GM19043 (cell line): ENCODE results near the gene ARPC1A.
"Not testable (repeated sequence)": the region's sequence is repeated elsewhere in the genome, so short reads cannot be mapped to it uniquely, and the experiment has no call there.

Experiments
- ATAC-seq: cut with Tn5 transposase; IDR thresholded peaks from one replicate; pipeline ENCODE4 v1.9.1; 2021; ENCODE audit warnings: low read depth; ENCODE audit not compliant: unreplicated experiment

The ARPC1A gene

DNA sequence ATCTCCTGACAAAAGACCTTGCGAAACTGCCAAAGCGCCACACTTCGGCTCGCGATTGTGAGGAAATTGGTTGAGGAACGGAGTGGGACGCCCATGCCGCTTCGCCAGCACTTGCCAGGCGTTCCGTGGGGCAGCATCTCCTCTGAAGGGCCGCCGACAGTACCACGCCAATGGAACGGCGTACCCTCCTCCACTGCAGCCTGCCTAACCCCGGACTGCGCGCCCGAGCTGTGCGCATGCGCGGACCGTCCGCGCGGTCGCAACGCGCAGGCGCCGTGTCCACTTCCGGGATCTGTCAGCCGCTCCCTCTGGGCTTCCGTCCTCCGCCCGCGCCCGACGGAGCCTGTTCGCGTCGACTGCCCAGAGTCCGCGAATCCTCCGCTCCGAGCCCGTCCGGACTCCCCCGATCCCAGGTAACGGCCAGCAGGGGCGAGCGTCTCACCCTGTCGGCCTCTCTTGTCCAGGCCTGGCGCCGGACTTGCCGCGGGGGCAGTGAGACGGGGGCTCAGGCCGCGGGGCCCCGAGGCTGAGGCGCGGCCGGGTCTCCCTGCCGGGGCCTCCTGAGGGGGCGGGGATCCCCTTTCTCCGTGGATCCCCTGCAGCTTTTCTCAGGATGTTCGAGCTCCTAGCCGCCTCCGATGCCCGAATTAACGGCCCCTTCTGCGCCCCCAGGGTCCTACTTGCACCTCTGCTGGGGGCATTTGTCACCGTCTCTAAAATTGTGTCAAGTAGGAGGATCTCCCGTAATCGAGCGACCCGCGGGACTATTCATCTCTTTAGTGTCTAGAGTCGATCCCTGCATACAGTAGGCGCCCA is at the start of gene ARPC1A:
Gene ARPC1A, plus strand, starts transcription at position 307 of the 816 bp plus-strand sequence. CDS start 7,456 bp downstream, outside the sequence.
- ATAC-seq: peak; percentile 93

DNA sequence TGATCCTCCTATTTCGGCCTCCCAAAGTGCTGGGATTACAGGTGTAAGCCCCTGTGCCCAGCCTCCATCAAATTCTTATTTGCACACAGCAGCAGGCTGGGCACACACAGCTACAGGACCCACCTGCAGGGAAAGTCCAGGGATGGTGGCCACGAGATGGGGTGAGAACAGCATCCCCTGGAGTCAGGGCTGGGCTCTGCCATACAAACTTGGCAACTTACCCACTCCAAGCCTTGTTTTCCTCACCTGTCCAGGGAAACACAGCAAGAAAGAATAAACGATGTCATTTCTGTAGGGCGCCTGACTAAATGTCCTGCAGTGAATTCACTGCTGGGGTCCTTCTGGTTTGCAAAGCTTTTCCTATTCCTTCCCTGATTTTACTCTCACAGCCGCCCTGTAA is 47.5 kb upstream of the ARPC1A start:
- no peak for ATAC-seq

DNA sequence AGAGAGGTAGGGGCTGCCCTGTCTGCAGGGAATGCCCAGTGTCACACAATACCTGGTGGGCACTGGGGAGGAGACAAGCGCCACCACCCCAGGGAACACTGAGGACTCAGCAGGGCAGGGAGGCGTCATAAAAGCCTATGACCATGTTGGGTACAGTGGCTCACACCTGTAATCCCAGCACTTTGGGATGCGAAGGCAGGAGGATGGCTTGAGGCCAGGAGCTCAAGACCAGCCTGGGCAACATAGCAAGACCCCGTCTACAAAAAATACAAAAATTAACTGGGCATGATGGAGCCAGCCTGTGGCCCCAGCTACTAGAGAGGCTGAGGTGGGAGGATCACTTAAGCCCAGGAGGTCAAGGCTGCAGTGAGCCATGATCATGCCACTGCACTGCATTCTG is 41.5 kb upstream of the ARPC1A start:
- ATAC-seq: not testable (repeated sequence)

DNA sequence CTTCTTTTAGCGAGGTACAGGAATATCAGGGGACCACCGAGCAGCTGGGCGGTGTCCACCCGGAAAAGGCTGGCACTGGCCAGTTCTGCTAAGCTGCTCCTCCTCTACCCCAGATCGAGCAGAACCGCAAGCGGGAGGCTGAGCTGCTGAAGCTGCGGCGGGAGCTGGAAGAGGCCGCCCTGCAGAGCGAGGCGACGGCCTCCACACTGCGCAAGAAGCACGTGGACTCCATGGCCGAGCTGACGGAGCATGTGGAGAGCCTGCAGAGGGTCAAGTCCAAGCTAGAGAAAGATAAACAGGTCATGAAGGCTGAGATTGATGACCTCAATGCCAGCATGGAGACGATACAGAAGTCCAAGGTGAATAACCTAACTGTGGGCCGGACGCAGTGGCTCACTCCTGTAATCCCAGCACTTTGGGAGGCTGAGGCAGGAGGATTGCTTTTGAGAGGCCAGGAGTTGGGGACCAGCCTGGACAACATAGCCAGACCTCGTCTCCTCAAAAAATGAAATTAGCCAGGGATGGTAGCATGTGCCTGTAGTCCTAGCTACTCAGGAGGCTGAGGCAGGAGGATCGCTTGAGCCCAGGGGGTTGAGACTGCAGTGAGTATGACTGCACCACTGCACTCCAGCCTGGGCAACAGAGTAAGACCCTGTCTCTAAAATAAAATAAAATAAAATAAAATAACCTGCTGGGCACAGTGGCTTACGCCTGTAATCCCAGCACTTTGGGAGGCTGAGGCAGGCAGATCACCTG is 37.7 kb upstream of the ARPC1A start:
- no peak for ATAC-seq

DNA sequence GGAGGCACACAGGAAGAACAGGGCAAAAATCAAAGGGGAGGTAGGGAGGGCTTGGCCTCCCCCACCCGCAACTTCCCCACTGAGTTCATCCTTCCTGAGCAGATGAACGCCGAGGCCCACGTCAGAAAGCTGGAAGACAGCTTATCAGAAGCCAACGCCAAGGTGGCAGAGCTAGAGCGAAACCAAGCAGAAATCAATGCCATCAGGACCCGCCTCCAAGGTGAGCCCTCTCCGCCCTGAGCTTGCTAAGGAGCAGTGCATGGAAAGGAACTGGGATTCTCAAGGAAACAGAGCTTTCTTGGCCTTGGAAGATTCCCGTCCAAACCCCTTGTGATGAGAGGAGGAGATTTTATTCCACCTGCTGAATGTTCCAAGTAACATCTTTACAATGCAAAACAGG is 36.5 kb upstream of the ARPC1A start:
- ATAC-seq: no peak

DNA sequence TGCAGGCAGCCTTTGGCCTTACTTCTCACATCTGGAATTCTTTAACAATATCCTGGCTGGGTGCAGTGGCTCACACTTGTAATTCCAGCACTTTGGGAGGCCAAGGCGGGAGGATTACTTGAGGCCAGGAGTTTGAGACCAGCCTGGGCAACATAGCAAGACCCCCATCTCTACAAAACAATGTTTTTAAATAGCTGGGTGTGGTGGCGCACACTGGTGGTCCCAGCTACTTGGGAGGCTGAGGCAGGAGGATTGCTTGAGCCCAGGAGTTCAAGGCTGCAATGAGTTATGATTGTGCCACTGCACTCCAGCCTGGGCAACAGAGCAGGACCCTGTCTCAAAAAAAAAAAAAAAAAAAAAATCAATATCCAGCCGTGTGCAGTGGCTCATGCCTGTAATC is 35.5 kb upstream of the ARPC1A start:
- not testable (repeated sequence) for ATAC-seq

DNA sequence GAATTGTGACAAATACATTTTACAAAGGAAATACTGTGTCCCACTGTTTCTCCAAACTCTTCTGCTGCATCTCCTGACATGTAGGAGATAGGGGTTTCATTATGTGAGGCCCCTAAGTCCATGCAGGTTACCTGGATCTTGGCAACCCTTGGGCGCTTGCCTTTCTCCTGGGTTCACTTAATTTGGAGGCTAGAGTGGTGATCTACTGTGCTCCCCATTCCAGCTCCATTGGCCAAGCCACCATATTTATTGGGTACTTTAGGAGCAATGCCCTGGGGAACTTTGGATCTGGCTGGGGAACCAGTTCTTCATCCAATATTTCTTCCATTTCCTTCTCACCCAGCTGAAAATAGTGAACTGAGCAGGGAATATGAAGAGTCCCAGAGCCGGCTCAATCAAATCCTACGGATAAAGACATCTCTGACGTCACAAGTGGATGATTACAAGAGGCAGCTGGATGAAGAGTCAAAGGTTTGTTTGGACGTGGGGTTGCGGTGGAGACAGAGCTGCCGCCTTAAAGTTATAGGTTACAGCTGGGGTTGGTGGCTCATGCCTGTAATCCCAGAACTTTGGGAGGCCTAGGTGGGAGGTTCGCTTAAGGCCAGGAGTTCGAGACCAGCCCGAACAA is 34.6 kb upstream of the ARPC1A start:
- ATAC-seq: no peak

DNA sequence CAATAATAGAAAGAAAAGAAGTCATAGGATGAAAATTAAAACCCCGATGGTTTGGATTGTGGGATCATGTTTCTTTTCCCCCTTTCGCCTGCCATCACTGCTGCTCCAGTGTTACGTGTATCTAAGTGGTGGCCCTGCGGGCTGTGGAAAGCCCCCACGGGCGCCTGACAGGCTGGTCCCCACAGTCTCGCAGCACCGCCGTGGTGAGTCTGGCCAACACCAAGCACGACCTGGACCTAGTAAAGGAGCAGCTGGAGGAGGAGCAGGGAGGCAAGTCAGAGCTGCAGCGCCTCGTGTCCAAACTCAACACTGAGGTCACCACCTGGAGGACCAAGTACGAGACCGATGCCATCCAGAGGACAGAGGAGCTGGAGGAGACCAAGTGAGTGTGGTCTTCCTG is 33.6 kb upstream of the ARPC1A start:
- ATAC-seq: no peak

DNA sequence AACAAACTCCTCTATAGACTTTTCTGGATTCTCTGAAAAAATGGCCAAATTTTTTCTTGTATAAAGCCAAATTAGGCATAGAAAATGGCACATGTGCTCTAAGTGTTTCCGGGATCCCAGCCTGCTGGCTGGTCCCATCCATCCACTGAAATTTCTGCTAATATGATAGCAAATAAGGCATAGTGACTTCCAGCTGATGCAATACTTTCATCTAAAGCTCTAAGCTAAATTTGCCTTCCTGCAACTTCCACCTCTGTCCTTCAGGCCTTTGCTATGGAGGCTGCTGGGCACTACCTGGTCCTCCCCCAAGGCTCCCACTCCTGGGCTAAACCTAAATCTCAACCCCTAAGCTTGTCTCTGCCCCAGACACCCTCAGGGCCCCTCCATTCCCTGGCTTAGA is 32.5 kb upstream of the ARPC1A start:
- no peak for ATAC-seq

DNA sequence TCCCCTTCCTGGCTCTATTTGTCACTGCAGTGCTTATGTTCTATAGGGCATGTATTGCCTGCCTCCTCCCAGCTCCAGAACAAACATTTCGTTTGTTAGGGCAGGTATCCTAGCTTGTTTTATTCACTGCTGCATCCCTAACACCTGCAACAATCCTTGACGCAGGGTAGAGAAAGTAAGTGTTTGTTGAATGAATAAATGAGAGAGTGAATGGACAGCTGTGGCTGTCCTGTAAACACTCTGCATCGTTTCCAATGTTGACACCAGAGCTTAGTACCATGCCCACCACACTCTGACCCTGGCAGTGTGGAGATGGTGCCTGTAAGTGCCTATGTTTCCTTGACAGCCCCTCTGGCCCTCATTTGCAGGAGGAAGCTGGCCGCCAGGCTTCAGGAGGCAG is 32.0 kb upstream of the ARPC1A start:
- ATAC-seq: no peak

DNA sequence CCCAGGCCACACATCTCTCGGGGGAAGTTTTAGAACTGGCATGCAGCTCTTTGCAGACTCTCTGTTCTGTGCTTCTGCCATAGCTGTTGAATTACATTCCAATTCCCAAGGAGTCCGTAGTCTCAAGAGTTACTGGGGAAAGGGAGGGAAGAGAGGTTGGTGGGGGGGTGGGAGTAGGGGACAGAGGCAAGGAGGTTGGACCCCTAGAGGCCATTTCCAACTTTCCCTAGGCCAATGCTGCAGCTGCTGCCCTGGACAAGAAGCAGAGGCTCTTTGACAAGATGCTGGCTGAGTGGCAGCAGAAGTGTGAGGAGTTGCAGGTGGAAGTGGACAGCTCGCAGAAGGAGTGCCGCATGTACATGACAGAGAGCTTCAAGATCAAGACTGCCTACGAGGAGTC is 29.2 kb upstream of the ARPC1A start:
- no peak for ATAC-seq

DNA sequence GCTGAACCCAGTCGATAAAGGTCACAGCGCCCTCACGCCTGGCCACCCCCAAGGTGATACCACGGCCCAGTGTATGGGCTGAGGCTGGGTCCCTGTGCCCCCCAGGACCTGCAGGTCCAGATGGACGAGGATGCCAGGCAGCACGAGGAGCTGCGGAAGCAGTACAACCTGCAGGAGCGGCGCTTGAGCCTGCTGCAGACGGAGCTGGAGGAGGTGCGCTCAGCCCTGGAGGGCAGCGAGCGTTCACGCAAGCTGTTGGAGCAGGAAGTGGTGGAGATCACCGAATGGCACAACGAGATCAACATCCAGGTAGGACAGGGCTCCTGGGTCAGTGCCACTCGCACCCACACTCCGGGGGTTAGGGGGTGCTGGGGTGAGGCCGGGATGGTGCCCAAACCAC is 24.2 kb upstream of the ARPC1A start:
- ATAC-seq: no peak

DNA sequence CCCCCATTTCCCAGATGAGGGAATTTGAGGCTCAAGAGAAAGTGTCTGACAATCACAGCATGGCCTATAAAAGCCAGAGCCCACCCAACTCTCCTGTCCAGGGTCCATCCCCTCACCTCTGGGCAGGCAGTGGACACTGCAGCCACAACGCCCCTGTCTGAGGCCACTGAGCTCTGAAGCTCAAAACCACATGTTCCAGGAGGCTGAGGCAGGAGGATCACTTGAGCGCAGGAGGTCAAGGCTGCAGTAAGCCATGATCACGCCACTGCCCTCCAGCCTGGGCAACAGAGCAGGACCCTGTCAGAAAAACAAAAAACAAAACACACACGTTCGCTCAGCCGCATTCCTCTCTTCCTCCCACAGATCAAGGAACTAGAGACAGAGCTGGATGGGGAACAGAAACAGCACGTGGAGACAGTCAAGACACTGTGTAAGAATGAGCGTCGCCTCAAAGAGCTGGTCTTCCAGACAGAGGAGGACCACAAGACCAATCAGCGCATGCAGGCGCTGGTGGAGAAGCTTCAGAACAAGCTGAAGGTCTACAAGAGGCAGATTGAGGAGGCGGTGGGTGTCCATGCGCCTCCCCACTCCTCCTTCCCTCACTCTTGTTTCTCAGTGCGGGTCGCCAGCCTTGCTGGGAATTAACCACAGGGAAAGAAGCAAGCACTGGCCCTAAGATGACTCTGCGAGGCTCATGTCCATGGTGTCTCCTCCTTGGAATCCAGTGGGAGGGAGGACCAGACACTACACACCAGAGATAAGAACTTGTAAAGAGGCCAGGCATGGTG is 20.0 kb upstream of the ARPC1A start:
- ATAC-seq: no peak

DNA sequence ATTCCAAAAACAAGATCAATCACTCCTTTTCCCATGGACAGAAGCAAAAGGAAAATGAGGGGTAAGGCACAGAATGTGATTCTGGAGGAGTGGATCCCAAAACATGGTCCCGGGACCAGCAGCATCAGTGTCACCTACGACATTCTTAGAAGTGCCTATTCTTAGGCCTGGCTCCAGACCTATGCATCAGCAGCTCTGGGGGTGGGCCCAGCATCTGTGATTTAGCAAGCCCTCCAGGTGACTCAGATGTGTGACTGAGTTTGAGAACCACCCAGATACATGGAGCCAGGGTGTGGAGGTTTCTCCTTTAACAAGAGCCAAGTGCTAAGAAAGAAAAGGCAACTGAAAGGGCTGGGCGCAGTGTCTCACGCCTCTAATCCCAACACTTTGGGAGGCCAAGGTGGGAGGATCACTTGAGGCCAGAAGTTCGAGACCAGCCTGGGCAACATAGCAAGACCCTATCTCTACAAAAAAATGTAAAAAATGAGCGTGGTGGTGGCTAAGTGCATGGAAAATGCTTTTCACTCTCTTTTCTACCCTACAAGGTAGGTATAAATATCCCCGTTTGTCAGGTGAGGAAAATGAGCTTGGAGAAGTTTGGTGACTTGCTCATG is 17.1 kb upstream of the ARPC1A start:
- ATAC-seq: no peak

DNA sequence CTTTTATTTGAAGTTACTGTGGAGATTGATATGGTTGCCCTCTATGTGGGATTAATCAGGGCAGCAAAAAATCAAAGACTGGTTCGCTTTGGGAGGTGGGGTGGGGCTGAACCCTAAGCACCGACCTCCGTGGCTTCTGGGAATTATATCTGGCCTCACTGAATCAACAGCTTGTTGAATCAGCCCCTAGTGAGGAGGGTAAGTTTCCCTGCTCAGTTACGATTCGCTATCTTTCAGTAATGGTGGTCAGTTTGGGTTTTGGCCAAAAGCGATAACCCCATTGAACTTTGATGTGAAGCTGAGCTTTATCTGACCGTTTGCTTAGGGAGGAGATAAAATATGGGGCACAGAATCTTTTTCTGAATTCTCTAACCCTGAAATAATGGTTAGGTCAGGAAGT is 16.6 kb upstream of the ARPC1A start:
- no peak for ATAC-seq

DNA sequence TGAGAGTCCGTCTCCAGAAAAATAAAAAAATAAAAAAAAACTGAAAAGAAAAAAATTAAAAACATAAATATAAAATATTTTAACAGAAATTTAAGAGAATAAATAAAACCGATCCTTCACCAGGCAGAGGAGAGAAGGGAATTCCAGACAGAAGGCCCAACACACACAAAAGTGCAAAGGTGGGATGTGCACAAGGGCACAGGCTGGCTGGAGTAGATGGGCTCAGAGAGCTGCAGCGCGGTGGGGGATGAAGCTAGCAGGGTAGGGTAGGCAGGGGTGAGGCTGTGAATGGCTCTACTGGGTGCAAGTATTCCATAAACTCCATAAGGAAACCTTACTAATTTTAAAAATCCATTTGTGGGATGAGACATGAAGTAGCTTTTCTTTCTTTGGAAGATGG is 15.7 kb upstream of the ARPC1A start:
- no peak for ATAC-seq

DNA sequence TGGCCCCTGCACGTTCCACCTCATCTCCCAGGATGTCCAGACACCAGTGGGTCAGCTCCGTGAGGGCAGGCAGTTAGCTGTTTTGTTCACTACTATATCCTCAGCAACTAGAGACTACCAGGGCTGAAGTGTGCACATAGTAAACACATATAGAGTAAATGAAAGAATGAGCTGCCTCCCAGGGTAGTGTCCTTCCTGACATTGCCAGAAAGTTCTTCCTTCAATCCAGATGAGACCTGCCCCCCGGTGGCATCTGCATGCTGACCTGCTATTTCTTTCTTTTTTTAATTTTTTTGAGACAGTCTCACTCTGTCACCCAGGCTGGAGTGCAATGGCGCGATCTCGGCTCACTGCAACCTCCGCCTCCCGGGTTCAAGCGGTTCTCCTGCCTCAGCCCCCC is 14.0 kb upstream of the ARPC1A start:
- ATAC-seq: no peak

DNA sequence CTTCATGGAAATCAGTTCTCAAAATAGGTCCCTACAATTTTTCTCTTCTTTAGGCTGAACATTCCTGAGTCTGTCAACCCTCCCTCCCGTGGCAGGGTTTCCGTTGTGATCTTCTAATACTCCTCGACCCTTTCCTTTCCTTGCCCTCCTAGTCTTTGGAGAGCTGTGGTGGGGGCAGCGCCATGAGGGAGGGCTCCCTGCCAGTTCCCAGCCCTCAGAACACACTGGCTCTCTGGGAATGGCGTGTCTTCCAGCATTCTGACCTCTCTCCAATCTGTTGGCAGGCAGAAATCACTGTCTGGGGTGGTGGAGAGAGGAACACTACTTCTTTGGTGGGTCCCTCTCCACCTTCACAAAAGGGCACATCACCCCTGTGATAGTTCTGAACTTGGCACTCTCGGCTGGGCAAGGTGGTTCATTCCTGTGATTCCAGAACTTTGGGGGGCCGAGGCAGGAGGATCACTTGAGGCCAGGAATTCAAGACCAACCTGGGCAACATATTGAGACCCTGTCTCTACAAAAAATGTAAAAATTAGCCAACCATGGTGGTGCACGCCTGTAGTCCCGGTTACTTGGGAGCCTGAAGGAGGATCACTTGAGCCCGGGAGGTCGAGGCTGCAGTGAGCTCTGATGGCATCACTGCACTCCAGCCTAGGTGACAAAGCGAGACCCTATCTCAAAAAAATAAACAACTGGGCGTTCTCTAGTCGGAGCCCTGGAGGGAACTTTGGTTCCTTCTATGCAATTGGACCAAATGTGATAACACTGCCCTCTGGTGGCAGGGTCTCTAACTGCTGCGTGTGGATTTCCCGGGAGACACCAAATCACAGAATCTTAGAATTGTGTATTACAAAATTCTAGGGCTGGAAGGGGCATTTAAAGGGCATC is 13.1 kb upstream of the ARPC1A start:
- no peak for ATAC-seq

DNA sequence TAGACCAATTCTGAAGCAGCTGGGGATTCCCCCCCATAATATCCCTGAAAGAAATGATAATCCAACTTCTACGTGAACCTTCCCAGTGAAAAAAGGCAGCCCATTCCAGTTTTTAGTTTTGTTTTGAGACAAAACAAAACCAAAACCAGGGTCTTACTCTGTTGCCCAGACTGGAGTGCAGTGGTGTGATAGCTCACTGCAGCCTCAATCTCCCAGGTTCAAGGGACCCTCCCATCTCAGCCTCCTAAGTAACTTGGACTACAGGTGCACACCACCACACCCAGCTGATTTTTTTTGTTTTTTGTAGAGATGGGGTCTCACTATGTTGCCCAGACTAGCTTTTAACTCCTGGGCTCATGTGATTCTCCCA is 12.5 kb upstream of the ARPC1A start:
- no peak for ATAC-seq
